Type B pancreatic cell (in vitro differentiated cells): ENCODE data around the gene KCNT1. TPM values are rescaled to one million over a fixed set of nuclear protein-coding genes. Genes with fewer than 3 reads are reported as not detected.

ENCODE experiments used
- DNase-seq: peaks from one replicate; pipeline ENCODE4 v3.0.0; 2021; ENCODE audit warnings: mixed read lengths; ENCODE audit not compliant: unreplicated experiment; ENCODE audit errors: extremely low spot score
- H3K27ac Mint-ChIP-seq: 2 replicates; pipeline ENCODE4 v1.8.0; 2021; ENCODE audit warnings: mild to moderate bottlenecking, mixed read lengths
- H3K27me3 Mint-ChIP-seq: 2 replicates; pipeline ENCODE4 v1.8.0; 2021; ENCODE audit warnings: mixed read lengths
- H3K36me3 Mint-ChIP-seq: 2 replicates; pipeline ENCODE4 v1.8.0; 2021; ENCODE audit warnings: mixed read lengths
- H3K4me1 Mint-ChIP-seq: one replicate; pipeline ENCODE4 v1.8.0; 2021; ENCODE audit warnings: mixed read lengths; ENCODE audit not compliant: unreplicated experiment
- H3K4me3 Mint-ChIP-seq: 2 replicates; pipeline ENCODE4 v1.8.0; 2021; ENCODE audit warnings: mild to moderate bottlenecking, mixed read lengths
- H3K9me3 Mint-ChIP-seq: 2 replicates; pipeline ENCODE4 v1.8.0; 2021; ENCODE audit warnings: mixed read lengths
- total RNA-seq: library from RNA; stranded (reverse); gene quantifications from 2 replicates; pipeline ENCODE4 v1.2.1, GENCODE V29; 2021; ENCODE audit warnings: low replicate concordance
- TF ChIP-seq, protein P1 (sequence below): fragments of 200-600 bp; sonication (generic); conservative IDR thresholded peaks from 2 replicates; pipeline ENCODE4 v1.5.0; 2021; ENCODE audit warnings: antibody characterized with exemption, mild to moderate bottlenecking

KCNT1 gene
- total RNA-seq, 1 donor from 2014 or later: not detected

DNA sequence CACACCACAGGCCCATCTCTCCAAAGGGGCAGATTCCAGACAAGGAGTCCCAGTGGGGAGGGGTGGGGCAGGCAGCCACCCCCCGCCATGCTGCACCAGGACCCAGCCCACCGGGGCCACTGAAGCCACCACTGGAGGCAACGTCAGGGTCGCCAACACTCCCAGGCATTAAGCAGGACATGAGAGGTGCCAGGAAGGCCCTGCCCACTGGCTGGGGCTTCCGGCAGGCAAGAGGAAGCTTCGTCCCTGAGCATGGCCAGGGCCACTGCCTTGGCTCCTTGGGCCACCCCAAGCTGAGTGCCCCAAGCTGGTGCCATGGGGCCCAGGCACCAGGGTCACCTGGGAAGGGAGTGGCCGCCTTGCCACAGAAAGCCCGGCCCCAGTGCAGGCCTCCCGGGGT lies 17.5 kb downstream of the KCNT1 start:
- no peak overlapping the region for H3K27ac Mint-ChIP-seq
- TF ChIP-seq, protein P1, sequence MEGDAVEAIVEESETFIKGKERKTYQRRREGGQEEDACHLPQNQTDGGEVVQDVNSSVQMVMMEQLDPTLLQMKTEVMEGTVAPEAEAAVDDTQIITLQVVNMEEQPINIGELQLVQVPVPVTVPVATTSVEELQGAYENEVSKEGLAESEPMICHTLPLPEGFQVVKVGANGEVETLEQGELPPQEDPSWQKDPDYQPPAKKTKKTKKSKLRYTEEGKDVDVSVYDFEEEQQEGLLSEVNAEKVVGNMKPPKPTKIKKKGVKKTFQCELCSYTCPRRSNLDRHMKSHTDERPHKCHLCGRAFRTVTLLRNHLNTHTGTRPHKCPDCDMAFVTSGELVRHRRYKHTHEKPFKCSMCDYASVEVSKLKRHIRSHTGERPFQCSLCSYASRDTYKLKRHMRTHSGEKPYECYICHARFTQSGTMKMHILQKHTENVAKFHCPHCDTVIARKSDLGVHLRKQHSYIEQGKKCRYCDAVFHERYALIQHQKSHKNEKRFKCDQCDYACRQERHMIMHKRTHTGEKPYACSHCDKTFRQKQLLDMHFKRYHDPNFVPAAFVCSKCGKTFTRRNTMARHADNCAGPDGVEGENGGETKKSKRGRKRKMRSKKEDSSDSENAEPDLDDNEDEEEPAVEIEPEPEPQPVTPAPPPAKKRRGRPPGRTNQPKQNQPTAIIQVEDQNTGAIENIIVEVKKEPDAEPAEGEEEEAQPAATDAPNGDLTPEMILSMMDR: no peak
- H3K36me3 Mint-ChIP-seq: no peaks in the 10 kb centered on the region
- H3K4me3 Mint-ChIP-seq: no peak overlapping the region
- H3K9me3 Mint-ChIP-seq: no peaks in the 10 kb centered on the region
- no peaks in the 10 kb centered on the region for H3K4me1 Mint-ChIP-seq
- H3K27me3 Mint-ChIP-seq: peaks cover 34% of the 10 kb centered on the region
- no peak for DNase-seq

DNA sequence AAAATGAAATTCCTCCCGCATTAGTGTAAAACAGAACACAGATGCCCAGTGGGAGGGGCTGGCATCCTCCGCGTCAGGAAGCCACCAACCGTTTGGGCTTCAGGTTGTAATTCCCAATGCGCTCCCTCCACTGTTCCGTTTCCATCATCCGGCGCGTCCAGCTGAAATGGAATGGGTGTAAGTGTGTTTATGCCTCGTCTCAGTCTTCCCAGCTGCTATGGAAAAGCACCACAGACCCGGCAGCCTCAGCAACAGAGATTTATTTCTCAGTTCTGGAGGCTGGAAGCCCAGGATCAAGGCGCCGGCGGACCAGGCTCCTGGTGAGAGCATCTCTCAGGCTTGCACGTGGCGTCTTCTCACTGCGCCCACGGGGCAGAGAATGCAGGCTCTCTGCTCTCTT lies 20.4 kb downstream of the KCNT1 start:
- no peaks in the 10 kb centered on the region for H3K36me3 Mint-ChIP-seq
- H3K27ac Mint-ChIP-seq: no peak overlapping the region
- no peaks in the 10 kb centered on the region for H3K4me1 Mint-ChIP-seq
- DNase-seq: no peak
- peaks cover 14% of the 10 kb centered on the region for H3K27me3 Mint-ChIP-seq
- TF ChIP-seq, protein P1: no peak
- no peaks in the 10 kb centered on the region for H3K9me3 Mint-ChIP-seq
- H3K4me3 Mint-ChIP-seq: no peak overlapping the region

DNA sequence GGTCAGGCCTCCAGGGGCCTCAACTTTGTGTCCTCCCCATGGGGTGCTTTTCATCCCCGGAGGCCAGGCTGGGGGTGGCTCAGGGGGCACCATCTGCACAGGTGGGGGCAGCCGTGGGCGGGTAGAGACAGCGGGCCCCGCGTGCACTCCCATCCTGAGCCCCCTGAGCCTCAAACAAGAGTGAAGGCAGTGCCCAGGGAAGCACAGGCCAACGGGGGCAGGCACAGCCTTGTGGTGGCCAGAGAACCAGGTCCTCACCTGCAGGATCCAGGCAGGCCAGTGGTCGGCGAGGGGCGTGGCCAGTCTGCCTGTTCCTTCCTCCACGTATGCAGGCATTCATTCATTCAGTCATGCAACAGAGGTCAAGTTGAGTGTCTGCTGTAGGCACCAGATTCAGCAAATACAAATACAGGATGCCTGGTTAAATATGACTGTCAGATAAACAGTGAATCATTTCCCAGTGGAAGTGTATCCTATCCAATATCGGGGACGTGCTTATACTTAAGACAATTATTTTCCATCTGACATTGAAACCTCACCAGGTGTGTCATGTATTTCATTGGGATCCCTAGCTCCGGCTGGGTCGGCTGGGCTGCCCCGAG lies 22.3 kb downstream of the KCNT1 start:
- TF ChIP-seq, protein P1: no peak
- no peaks in the 10 kb centered on the region for H3K9me3 Mint-ChIP-seq
- H3K4me3 Mint-ChIP-seq: no peak overlapping the region
- H3K4me1 Mint-ChIP-seq: no peaks in the 10 kb centered on the region
- DNase-seq: no peak
- no peak overlapping the region for H3K27ac Mint-ChIP-seq
- peaks cover 18% of the 10 kb centered on the region for H3K27me3 Mint-ChIP-seq
- H3K36me3 Mint-ChIP-seq: no peaks in the 10 kb centered on the region

DNA sequence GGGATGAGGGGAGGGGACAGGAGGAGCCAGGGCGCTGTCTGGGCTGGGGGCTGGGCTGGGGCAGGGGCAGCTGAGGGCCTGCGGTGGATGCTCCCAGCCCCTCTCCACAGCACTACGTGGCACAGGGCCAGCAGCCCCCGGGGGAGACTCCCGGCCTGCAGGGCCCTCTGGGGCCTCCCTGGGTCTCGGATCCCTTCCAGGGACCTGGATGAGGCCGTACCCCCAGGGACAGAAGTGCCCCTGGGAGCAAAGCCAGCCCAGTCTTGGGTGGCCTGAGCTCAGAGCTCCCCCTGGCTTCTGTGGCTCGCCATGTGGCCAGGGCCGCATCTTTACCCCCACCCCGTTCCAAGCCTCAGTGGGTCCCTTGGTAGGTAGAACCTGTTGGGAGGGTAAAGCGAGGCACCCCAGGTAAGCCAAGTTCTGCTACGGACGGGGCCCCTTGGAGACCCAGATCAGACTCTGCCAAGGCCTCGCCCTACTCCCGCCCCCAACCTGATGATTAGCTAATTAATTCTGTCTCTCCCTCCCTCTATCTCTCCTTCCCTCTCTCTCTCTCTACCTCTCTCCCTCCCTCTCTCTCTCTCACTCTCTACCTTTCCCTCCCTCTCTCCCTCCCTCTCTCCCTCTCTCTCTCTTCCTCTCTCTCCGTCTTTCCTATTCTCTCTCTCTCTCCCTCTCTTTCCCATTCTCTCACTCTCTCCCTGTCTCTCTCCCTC lies 24.3 kb downstream of the KCNT1 start:
- DNase-seq: no peak
- no peak overlapping the region for H3K4me3 Mint-ChIP-seq
- TF ChIP-seq, protein P1: no peak
- no peaks in the 10 kb centered on the region for H3K36me3 Mint-ChIP-seq
- peaks cover 29% of the 10 kb centered on the region for H3K27me3 Mint-ChIP-seq
- H3K4me1 Mint-ChIP-seq: no peaks in the 10 kb centered on the region
- H3K27ac Mint-ChIP-seq: no peak overlapping the region
- H3K9me3 Mint-ChIP-seq: peaks cover 9% of the 10 kb centered on the region

DNA sequence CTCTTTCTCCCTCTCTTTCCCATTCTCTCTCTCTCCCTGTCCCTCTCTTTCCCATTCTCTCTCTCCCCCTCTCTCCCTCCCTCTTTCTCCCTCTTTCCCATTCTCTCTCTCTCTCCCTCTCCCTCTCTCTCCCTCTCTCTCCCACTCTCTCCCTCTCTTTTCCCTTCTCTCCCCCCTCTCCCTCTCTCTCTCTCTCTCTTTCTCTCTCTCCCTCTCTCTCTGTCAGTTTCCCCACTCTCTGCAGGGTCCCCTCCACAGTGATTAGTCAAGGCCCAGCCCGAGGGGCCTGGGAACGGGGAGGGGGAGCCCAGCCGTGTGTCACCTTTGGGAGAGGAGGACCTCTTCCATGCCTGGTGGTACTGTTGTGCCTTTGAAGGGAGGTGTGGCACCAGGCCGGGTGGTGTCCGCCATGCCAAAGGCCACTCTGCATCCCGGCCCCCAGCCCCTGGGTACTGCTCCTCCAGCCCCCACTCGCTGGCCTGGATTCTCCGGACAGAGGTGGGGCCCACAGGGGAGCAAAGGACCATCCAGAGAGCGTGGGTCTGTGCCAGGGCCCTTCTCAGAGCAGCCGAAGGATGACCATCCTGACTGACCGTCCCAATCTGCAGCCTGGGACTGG lies 25.4 kb downstream of the KCNT1 start:
- Mint-ChIP-seq H3K4me1 (no peaks in the 10 kb centered on the region), H3K36me3 (no peaks in the 10 kb centered on the region), H3K9me3 (peaks cover 15% of the 10 kb centered on the region), H3K27ac (no peak overlapping the region), H3K4me3 (no peak overlapping the region), H3K27me3 (peaks cover 33% of the 10 kb centered on the region)
- TF ChIP-seq, protein P1: no peak
- DNase-seq: no peak
